Measurements from ENCODE around the gene SMARCE1.
A peak's percentile ranks its signal among the peaks of the same experiment; 100 is the strongest.

SMARCE1 gene

DNA sequence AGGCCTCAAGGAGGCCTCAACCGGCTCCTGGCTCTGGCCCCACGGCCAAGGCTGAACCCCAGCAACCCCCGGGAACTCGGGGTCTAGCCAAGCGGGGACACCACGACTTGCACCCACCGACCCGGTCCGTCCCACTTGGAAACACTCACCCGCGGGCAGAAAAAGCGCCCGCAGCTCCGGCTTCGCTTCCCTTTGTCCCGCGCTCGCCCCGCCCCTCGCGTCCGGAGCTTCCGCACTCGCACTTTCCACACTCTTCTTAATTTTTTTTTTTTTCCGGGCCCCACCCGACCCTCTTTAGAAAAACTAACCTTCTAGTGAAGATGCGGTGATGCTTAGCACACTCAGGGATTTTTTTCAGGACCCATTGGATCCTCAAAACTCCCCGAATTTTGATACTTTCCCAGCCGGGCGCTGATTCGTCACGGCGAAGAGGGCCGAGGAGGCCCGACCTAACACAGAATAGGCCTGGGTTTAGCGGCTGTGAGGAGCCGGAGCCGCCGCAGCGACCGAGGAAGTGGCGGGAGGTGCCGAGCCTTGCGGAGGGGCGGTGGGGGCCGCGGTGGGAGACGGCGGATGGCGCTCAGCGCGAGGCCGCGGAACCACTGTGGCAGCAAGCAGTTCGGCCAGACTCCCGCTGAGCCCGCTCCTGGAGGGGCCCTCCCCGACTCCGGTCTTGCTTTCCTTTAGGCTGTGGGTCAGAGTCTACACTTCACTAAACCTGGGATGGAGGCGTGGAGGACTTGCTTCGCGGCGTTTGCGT is at the start of gene SMARCE1:
Gene SMARCE1 (minus strand): TSS at position 195 of the 760 bp plus-strand sequence. CDS start 2,016 bp downstream, outside the sequence.
- peak; percentile 55 to 68 for DNase-seq

DNA sequence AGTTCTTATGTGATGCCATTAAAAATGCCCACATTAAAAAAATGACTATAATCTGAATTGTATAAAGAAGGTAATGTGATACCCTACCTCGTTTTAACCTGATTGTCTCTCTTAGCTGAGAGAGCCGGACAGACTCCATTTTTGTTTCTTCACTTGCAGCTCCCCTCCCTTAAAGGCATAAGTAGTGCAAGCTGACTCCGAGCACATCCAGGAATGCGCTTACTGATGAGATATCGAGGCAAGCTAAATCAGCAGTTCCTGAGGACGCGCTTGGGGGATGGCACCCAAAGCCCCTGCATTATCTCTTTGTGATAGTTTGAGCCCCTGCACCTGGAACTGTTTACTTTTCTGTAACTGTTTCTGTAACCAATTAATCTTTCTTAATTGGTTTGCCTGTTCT is 49.7 kb upstream of the SMARCE1 start:
- DNase-seq, result no peak

GRCh38 chr17:40696651-40697072 is 49.0 kb upstream of the SMARCE1 start:
- DNase-seq, result no peak

DNA sequence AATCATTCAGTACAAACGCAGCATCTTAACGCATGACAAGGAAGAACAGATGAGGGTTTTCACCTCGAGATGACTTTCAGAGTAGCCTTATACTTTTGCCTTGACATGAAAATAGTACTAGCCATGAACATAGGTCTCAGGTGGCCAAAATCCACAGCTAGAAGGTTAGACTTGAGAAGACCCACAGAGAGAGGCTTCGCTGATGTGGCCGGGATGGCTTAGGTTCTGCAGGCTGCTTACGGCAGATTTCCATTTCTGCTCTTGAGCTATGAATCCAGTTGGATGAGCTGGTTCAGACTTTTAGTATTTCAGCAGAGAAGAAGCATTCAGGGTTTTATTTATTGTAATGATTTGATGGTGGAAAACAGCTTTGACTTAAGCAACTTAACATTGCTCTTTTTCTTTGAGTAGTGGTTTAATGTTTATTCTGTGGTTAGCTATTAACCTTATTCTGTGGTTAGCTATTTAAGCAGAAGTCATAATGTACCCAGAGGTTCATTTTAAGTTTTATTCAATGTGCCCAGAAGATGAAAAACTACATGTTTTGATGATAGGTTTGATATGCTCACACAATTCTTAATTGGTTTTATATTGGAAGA is 48.4 kb upstream of the SMARCE1 start:
- no peak for DNase-seq

- no peak for DNase-seq
Measured at GRCh38 chr17:40694584-40694983, 47.0 kb upstream of the SMARCE1 start.

GRCh38 chr17:40687106-40687505 is 39.5 kb upstream of the SMARCE1 start:
- DNase-seq, result no peak

DNA sequence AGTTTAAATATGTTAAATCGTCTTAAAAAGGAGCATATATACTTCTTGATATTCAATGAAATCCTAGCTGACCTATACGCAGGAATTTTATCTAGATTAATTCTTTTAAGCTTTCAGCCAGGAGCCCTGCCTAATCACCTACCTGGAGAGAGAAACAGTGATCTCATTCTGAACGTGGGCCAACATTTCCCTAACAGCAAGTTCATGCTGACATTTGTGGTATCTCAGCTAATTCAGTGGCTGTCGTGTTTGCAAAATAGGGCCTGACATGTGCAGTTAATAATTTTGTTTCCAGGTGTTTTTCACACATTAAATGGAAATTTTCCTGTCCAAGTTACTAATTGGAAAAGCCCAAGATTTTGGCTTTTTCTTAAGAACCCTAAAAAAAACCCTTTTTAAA is 38.6 kb upstream of the SMARCE1 start:
- DNase-seq, result no peak

DNA sequence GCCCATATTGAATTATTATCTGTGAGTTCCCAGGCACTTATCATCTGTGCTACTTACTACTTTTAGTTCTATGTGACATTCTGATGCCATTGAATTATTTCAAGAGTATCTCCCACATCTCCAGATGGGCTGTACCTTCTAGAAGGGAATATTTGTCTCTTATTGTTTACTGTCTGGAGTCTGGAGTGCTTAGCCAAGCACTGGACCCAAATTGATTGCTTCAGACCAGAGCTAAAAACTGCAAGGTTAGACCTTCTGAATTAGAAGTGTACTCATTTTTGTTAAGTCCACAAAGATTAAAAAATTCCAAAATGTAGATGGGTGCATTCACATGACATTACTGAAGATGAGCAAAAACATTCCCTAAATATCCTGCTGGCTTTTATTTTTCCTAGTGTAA is 33.4 kb upstream of the SMARCE1 start:
- DNase-seq, result no peak

GRCh38 chr17:40679523-40679907 is 31.9 kb upstream of the SMARCE1 start:
- no peak for DNase-seq

DNA sequence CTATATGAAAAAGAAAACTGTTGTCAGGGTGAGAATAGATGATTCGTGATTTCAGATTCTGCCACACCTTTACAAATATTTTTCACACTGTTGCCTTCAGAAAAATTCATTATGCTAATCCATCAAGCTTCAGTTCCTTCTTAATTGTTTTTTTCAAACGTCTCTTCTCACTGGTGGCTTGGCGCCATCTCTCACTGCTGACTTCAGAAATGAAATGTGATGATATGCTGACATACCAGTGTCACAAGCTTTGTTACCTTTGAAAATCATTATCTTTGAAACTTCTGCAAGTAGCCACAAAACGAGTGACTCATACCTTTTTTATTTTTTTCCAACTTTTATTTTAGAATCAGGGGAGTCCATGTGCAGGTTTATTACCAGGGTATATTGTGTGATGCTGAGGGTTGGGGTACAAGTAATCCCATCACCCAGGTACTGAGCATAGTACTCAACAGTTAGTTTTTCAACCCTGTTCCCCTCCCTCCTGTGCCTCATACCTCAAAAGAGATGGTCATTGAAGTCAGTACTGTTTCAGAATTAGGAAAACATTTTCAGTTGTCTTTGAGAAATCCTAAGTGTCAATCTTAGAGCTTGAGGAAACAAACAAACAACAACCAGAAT is 31.4 kb upstream of the SMARCE1 start:
- no peak for DNase-seq

DNA sequence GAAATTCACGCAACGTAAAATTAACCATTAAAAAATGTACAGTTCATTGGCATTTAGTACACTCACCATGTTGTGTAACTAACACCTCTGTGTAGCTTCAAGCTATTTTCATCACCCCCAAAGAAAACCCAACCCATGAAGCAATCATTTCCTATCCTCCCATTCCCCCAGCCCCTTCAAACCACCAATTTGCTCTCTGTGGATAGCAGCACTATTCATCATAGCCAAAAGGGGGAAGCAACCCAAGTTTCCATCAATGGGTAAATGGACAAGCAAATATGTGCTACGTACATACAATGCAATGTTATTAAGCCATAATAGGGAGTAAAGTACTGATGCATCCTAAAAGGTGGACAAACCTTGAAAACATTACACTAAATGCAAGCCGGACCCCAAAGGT is 28.3 kb upstream of the SMARCE1 start:
- no peak for DNase-seq

DNA sequence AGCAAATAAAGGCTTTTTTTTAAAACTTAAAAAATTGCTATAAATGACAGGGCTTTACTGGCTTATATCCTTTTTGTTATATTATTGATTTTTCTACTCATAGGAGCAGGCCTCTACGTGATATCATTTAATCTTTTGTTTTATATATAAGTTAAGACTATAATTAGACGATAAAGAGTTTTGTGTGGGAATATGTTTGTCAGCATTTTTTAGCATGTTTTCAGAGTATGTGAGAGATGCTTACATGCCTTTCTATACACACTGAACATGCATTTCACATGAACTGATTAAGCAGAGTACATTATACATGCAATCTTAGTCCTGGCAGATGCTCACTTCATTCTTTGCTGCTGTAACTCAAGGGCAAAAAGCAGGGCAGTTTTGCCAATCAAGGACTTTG is 25.0 kb upstream of the SMARCE1 start:
- DNase-seq, result no peak

DNA sequence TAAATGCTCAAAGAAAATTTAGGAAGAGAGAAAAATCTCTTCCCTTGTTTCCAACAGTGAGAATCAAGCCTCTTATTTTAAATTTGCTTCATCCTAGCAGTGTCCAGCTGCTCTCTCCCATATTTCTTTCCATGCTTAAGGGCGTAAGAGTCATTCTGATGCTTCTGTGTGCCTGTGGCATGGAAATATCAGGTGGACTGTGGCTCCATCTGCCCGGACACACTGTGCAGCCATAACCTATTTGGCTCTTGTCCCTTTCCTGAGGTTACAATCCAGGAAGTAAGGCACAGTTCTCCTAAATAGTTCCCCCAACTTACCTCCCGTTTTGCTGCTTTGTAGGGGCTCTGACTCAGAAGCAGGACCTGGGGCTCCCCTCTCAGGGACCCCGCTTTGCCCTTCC is 23.7 kb upstream of the SMARCE1 start:
- DNase-seq, result no peak

DNA sequence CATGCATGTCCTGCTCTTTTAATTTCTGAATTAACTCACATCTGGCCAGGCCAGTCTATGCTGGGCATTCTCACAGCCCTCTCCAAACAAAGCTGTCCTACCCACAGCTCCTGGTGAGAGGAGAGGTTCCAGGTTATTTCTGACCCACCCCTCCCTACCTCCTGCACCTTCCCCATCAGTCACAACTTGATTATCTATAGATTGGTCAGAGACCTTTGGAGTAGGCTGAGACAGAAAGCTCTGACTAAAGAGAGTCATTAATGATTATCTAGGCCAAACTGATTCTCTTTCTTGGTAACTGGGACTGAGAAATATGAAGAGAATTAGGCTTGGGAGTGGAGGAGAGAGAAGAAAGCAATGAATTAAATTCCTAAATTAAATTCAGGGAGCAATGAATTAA is 18.7 kb upstream of the SMARCE1 start:
- no peak for DNase-seq

GRCh38 chr17:40664582-40665333 is 17.1 kb upstream of the SMARCE1 start, which contains the start of gene KRT222:
KRT222 (minus strand) TSS chr17:40665177; CDS start chr17:40665099, 78 bp downstream.
- DNase-seq, result no peak

DNA sequence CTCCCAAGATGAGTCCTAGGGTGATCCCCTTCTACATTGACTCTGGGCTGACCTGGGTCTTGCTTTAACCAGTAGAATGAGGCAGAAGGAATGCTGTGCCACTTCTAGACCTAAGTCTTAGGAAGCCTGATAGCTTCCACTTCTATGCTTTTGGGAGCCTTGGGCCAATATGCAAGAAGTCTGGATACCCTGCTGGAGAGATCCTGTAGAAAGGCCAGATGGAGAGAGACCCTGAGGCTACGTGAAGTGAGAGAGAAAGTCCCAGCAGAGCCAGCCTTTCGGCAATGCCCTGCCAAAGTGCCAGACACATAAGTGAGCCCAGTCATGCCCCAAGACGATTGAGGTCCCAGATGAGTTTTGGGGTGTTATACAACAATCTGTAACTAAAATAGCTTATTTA is 15.6 kb upstream of the SMARCE1 start:
- DNase-seq, result no peak

DNA sequence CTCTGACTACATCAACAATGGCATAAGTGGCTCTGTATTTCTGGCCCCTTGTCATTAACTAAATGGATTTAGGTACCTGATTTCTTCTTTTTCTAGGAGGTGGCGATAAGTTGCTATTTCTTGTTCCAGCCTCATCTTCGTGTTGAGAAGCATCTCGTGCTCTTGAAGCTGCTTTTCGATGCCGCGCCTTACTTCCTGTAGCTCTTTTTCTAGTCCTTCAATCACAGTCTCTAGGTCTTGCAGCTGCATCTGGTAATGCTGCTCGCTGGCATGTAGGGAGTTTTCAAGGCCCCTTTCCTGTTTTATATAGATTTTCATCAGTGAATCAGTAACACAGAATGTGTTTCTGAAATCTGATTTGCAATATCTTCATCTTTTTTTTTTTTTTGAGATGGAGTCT is 12.3 kb upstream of the SMARCE1 start:
- DNase-seq, result no peak

DNA sequence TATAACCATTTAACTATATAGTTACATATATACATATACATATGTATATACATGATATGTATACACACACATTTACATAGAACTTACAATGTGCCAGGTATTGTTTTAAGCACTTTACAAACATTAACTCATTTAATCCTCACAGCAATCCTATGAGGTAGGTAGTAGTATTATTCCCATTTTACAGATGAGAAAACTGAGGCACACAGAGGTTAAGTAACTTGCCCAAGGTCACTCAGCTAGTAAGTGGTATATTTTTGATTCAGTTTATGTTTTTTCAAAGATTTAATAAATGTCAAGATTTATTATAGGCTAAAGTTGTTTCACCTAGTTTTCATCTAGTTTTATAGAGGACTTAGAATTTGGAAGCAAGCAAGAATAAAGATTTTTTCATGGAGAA is 10.8 kb upstream of the SMARCE1 start:
- no peak for DNase-seq

DNA sequence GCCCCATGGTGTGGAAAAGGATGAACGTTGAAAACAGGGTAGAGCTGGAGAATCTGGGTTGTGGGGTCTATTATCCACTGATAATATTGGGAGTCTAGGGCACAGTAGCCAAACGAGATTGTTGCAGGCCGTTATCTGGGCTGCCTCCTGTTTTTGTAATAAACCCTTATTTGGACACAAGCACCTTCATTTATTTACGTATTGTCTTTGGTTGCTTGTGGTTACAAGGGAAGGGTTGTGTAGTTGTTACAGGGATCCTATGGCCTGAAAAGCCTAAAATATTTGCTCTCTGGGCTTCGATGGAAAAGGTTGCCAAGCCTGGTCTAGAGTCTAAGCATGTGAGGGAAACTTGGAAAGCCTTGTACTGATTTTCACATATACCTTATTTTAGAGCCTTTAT is 4.3 kb upstream of the SMARCE1 start:
- DNase-seq, result no peak

DNA sequence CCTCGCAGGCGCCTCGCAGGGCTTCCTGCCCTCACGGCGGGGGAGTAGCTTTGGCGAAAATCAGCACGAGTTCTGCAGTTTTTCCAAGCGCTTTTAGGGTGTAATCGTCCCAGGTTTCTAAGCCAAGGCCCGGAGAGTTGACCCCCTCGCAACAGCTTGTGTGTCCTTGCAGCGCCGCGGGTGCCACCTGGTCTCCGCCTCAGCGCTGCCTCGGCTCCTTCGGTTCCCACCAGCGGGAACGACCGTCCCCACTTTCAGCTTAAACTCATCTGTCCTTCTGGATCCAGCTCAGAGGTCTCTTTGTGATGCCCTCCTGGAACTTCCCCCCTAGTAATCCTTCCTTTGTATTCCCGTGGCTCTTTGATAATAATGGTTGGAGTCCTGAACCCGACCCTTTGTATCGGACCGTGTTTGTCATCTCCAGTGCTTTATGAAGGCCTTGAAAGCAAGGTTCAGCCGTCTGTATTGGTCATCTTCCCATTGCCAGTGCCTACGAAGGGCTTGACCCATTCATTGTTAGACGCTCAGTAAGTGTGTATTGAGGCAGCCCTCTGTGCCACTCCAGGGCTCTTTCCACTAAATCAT is 858 bp upstream of the SMARCE1 start:
- DNase-seq, result no peak

- no peak for DNase-seq
Measured at GRCh38 chr17:40646791-40647623, 611 bp downstream of the SMARCE1 start.

GRCh38 chr17:40645943-40646342 is 1.7 kb downstream of the SMARCE1 start:
- DNase-seq, result no peak

All from hippocampal formation (tissue), 2 donors.